Fibroblast of gingiva (primary cell): ENCODE results near the gene CASZ1.

Experiments used
- DNase-seq: peaks from one replicate; pipeline ENCODE4 v3.0.0-alpha.2; 2011; ENCODE audit warnings: low read depth

The CASZ1 gene, protein sequence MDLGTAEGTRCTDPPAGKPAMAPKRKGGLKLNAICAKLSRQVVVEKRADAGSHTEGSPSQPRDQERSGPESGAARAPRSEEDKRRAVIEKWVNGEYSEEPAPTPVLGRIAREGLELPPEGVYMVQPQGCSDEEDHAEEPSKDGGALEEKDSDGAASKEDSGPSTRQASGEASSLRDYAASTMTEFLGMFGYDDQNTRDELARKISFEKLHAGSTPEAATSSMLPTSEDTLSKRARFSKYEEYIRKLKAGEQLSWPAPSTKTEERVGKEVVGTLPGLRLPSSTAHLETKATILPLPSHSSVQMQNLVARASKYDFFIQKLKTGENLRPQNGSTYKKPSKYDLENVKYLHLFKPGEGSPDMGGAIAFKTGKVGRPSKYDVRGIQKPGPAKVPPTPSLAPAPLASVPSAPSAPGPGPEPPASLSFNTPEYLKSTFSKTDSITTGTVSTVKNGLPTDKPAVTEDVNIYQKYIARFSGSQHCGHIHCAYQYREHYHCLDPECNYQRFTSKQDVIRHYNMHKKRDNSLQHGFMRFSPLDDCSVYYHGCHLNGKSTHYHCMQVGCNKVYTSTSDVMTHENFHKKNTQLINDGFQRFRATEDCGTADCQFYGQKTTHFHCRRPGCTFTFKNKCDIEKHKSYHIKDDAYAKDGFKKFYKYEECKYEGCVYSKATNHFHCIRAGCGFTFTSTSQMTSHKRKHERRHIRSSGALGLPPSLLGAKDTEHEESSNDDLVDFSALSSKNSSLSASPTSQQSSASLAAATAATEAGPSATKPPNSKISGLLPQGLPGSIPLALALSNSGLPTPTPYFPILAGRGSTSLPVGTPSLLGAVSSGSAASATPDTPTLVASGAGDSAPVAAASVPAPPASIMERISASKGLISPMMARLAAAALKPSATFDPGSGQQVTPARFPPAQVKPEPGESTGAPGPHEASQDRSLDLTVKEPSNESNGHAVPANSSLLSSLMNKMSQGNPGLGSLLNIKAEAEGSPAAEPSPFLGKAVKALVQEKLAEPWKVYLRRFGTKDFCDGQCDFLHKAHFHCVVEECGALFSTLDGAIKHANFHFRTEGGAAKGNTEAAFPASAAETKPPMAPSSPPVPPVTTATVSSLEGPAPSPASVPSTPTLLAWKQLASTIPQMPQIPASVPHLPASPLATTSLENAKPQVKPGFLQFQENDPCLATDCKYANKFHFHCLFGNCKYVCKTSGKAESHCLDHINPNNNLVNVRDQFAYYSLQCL (N-terminal part only)

DNA sequence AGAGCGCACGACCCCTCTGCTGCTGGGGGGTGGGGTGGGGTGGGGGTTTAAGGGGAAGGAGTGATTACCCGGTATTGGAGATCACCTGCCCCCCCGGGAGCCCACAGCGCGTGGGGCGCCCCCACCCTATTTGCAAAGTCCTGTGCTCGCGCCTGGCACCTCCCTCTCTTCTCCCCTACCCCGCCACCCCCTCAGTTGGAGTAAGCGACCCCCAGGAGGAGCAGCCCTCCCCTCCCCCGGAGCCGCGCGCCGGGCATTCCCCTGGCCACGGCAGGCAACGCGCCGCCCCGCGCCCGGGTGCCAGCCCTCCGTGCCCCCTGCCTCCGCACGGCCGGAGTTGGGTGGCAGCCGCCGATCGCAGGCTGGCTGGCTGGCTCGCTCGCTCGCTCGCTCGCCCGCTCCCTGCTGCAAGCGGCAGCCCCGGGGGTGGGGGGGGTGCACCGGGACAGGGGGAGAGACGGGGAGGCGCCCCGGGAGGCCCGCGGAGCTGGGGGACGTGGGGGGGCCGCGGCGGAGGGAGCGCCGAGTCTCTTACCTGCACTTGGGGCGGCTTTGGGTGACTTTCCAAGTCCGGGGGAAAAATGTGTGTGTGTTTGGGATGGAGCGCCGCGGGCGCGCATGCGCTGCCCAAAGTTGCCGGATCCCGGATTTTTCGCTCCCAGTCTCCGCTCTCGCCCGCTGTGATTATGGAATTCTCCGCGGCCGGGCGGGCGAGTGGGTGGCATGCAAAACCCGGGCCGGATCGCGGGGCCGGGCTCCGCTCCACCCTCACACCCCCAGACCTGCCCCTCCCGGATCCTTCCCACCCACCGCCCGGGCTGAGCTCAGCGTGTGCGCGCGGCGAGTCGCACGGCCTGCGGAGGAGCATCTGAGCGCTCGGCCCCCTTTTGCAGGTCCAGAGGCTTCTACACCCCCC is at the start of gene CASZ1:
Gene CASZ1, minus strand, starts transcription at position 618 of the 916 bp plus-strand sequence. CDS start 102,757 bp downstream, outside the sequence.
- peak; percentile 88 for DNase-seq

- DNase-seq: no peak
Measured at GRCh38 chr1:10843697-10844096, 47.3 kb upstream of the CASZ1 start.

DNA sequence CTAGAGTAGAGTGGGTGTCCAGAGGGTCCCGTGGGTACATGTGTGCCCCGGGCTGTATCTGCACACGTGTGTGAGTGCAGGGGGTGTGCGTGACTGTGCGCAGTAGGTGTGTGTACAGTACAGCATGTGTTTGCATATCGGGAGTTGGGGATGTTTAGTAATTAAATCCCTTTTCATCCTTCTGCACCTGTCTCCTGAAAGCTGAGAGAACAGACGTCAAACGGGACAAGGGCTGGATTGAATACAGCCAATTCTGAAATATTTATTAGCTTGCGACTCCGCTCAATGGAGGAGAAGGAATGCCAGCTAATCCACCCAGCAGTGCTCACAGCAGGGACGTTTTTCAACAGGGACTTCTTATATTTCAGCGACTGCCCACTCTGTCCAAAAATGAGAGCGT is 44.7 kb upstream of the CASZ1 start:
- no peak for DNase-seq

DNA sequence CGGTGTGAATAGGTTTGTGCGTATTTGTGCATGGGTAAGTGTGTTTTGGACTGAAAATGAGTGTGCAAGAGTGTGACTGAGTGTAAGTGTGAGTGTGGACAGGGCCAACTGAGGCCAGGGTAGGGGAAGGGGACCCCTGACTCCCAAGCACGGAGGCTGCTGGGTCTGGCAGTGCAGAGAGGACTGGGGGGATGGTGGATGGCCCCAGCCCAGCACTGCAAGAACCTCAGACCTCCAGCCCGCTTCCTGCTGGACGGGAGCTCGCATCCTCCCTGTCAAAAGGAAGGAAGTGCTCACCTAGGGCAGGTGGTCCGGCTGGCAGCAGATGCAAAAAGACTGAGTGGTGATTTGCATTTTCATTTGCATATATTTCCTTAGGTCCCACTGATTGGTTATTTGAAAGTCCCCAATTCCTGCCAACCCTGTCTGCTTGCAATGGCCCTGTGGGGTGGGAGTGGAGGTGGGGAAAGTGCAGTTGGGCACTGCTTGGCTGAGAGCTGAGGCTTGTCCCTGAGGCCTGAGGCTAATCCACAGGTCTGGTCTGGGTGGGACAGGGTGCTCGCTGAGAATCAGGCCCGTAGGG is 42.8 kb upstream of the CASZ1 start:
- DNase-seq: no peak

DNA sequence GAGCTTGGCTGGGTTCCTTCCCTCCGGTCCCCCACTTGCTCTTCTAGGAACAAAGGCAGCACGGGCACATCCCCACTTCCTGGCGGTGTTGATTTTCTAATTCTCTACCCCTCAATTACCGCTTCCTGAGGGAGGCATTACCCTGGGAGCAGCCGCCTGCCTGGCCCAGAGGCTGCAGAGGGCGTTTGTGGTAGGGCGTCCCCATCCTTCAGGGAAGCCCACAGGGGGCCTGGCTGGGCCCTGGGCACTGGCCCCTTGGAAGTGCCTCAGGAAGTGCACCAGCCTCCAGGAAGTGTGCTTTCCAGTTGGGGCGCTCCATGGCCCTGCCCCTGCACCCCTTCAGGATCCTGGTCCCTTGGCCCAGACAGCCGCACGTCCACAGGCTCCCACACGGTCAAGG is 42.1 kb upstream of the CASZ1 start:
- DNase-seq: no peak

- no peak for DNase-seq
Measured at GRCh38 chr1:10836726-10837125, 40.3 kb upstream of the CASZ1 start.

DNA sequence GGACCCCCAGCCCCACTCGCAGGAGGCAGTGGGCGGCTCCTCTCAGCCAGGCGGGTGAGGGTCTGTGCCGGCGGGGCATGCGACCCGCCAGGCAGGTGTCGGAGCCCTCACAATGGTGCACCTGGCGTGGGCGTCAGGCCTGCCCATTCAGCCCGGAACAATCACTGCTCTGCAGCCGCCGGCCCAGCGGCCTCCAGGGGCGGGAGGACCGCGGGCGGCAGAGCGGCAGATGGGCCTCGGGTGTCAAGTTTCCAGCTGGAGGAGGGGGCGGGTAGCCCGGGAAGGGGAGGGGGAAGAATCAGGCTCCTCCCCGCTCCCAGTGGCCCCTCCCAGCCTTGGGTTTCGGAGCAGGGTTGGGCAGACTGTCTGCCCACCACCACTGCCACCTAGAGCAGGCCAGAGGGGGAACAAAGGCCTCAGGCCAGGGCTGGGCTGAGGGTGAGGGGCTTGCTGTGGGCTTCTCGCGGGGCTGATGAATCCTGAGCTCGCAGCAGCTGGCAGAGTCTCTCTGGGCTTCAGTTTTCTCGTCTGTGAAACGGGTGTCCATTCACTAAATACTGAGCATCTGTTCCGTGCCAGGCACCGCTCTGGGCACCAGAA is 39.5 kb upstream of the CASZ1 start:
- DNase-seq: no peak

DNA sequence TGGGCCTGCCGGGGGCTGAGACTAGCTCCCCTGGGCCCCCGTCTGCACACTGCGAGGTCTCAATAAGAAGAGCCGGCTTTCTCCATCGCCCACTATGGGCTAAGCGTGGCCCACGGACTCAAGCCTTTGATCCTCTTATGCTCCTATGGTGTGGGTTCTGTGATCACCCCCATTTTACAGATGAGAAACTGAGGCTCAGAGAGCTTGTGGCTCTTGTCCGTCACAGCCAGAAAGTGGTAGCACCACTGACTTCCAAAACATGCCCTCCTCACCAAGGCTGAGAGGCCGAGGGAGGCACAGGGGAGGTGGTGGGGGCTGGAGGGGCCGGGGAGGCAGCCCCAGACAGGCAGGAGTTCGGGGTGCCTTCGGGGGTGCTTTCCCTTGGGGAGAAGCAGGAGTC is 39.0 kb upstream of the CASZ1 start:
- DNase-seq: no peak

DNA sequence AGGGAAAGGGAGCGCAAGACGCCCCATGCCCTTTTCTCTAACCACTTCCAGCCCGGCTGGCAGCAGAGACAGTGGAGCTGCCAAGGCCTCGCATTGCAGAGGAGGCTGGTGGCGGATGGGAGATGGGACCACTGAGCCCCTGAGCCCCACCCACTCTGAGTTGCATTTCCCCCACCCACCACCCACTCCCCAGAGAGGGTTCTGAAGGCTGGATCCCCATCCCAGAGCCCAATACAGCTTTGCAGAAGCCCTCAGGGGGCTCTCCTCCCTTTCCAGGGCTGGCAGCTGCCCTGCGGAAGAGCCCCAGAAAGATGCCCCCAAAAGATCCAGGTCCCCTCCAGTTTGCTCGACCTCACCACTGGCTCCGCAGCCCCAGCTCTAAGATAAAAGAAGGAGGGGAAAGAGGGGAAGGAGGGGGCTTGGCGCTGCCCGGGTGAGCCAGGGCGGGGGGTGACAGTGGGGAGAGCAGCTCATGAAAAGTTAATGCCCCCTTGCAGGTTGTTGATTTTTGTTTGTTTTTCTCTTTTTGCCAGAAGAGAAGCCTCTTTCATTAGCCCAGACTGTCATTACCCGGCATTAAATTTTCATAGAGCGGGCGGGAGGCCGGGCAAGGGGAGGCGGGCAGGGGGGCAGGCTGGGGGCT is 38.4 kb upstream of the CASZ1 start:
- DNase-seq: no peak

DNA sequence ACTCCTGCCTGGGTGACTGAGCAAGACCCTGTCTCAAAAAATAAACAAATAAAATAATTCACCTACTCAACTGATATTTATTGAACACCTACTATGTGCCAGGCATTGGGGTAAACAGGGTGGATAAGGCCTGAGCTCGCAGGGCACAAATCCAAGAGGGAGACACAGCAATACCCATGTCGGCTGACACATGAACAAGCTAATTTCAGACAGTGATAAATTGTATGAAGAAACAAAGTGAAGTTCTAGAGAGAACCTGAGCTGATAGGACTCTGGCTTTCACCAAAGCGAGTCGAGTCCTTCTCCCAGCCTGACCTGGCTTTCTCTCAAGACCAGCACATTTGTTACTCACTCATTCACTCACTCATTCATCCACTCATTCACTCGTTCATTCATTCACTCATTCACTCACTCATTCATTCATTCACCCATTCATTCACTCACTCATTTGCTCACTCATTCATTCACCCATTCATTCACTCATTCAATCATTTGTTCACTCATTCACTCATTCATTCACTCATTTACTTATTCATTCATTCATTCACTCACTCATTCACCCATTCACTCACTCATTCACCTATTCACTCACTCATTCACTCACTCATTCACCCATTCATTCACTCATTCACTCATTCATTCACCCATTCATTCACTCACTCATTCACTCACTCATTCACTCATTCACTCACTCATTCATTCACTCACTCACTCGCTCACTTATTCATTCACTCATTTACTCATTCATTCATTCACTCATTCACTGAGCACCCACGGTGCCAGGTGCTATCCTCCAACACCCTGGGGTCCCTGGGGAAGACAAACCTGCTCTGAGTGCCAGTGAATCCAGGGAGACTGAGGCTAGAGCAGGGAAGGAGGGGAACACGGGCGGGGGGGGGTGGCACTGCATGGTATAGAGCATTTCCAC is 37.4 kb upstream of the CASZ1 start:
- DNase-seq: no peak

DNA sequence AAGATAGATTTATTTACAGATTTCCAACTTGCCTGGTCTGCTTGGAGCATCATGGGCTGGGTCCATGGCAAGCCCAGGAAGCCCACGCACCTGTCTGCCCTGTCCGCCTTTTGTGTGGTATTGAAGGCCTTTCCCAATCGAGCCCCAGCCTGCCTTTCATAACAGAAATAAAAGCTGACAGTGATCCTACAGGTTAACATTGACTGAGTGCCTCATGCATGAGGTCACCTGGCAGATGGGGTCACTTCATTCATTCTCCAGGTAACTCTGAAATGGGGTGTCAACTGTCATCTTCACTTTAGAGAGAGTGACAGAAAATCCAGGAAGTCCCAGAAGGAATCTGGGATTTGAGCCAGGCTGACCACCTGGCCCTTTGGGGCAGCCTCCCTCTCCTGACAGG is 36.3 kb upstream of the CASZ1 start:
- no peak for DNase-seq

- no peak for DNase-seq
Measured at GRCh38 chr1:10830961-10831668, 34.7 kb upstream of the CASZ1 start.

DNA sequence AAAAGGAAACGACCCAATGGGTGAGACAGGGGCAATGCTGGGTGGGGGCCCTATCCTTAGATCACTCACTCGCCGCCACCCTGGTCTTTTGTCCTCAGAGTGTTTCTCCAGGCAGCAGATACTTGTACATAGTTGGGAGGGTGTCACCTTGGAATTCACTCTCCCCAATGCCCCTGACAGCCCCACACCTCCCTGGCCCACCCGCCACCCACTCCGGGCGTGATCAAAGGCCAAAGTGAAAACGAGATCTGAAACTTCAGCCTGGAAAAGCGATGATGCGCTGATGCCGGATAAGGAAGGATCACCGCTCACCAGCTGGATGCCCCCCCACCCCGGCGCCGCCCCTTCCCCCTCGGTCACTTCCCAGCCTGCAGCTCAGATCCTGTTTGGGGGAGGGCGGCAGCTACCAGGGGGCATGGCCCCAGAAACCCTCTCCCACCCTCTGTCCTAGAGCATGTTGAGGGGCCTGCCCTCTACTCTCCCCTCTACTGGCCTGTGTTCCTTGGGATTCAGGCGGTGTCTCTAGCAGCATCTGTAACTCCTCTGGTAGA is 33.6 kb upstream of the CASZ1 start:
- no peak for DNase-seq

DNA sequence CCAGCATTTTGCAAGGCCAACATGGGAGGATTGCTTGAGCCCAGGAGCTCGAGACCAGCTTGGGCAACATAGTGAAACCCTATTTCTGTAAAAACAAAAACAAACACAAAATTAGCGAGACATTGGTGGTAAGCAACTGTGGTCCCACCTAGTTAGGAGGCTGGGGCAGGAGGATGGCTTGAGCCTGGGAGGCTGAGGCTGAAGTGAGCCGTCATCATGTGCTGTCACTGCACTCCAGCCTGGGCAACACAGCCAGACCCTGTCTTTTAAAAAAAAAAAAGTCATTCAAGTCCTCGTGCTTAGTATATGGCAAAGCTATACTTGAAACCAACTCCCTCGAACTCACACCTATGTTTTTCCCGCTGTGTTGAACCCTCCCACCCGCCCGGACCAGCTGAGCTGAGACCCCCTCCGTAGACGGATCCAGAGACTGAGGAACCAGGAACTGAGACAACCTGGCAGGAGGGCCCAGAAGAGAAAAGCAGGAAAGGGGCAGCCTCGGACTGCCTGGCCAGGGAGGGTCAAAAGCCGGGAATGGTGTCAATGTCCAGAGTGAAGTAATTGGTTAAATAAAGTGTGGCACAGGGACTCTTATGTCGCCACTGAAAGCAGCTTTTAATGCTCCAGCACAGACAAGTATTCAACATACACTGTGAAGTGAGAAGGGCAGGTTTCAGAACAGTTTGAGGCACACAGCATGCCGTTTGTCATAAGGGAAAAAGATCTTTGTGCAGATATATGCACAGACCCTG is 32.8 kb upstream of the CASZ1 start:
- no peak for DNase-seq

DNA sequence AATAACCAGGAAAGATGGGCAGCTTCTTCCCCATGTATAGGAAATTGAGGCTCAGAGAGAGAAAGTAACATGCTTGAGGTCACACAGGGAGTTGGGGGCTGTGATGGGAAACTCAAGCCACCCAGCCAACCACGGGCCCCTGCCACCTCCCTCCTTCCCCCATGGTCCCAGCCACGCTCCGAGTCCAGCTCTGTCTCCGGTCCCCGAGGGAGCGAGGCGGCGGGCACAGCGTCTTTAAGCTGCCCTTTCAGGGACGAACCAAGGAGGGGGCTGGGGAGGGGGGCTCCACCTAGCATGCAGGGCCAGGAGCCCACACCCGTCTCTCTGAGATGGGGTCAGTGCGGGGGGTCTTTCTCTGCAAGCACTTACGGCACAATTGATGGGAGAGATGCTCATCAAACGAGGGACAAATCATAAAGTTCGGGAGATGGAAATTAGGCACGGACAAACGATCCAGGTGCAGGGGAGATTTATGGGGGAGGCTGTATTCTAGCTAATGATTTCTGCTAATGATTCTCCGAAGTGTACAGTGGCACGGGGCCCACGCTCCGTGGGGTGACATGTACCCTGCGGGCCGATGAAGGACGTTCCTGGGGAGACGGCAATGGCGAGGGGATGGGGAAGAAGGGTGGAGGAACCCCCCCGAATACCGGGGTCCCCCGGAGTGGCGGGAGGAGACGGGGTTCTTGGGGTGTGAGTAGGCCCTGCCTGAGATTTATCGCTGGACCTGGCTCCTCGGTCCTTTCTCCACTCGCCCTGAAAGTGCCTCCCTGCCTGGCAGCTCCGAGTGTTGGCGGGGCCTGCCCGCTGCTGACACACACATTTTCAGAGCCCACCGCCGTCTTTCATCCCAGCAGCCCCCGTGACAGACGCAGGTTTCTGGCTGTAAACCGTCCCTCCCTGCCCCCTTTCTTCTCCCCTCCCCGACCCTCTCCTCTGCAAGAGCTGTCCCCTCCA is 31.2 kb upstream of the CASZ1 start:
- no peak for DNase-seq

GRCh38 chr1:10825592-10825991 is 29.1 kb upstream of the CASZ1 start:
- no peak for DNase-seq
